Measurements from ENCODE around the gene DISP2. TPM values are rescaled to one million over a fixed set of nuclear protein-coding genes. Genes with fewer than 3 reads are reported as not detected.

DISP2 gene
- total RNA-seq, 1 experiment from 2014 or later, result 0.62 TPM

DNA sequence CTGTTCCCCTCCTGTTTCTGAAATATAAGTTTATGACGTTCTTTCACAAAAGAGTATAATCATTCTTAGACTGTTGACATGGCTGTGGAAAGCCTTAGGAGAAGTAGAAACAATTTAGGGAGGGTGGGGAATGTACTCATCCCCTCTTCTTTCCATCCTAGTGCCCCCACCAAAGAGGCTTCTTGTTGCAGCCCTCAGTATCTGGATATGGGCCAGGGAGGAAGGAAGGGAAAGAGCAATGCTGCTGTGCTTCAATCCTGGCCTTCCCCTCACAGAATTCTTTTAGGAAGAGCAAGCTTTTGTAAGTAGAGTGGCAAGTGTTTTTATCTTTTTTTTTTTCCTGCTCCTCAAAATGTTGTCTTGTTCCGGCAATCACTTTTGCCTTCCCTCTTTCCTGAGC lies 32.8 kb upstream of the DISP2 start:
- Histone ChIP-seq H3K4me3 (ENCODE audit: low read depth, low read length, poor library complexity, severe bottlenecking) (peak overlapping the region; percentile 60), H3K36me3 (ENCODE audit: insufficient read depth, low read length, poor library complexity, severe bottlenecking) (no peaks in the 10 kb centered on the region), H3K4me1 (ENCODE audit: insufficient read depth, low read length, poor library complexity, severe bottlenecking) (peaks cover 47% of the 10 kb centered on the region), H3K9me3 (ENCODE audit: low read depth, low read length, poor library complexity, severe bottlenecking) (no peaks in the 10 kb centered on the region), H3K27ac (ENCODE audit: low read depth, low read length, poor library complexity, severe bottlenecking) (no peak overlapping the region), H3K27me3 (replicated peaks; ENCODE audit: insufficient read depth, low read depth, low read length, poor library complexity) (no peaks in the 10 kb centered on the region)
- no peak for DNase-seq (ENCODE audit: low spot score)
- ChIA-PET POLR2A (ENCODE audit: low non-redundant PET) (interaction anchor here (0.6 kb wide), 1 partner anchor 228 kb away, joined by 3 read pairs; no protein-coding TSS in a partner anchor), CTCF (interaction anchor here (0.8 to 1.2 kb wide), 2 partner anchors 15 to 51 kb away, joined by 4 read pairs; partner anchors contain the start of gene CCDC9B)
- intact Hi-C loops (cut with micrococcal nuclease; ENCODE audit: unreplicated experiment), result no loop called here
- no TSS peak for BruUV-seq (replicated peaks)
- TF ChIP-seq EZH2 (IDR thresholded peaks at IDR 0.05; ENCODE audit: borderline replicate concordance, low read depth, low read length, poor library complexity, severe bottlenecking) (no peak), CTCF (conservative IDR thresholded peaks at IDR 0.05; ENCODE audit: low read depth, low read length) (no peak)

GRCh38 chr15:40325700-40326099 lies 32.3 kb upstream of the DISP2 start:
- Histone ChIP-seq H3K27me3 (replicated peaks; ENCODE audit: insufficient read depth, low read depth, low read length, poor library complexity) (no peaks in the 10 kb centered on the region), H3K9me3 (ENCODE audit: low read depth, low read length, poor library complexity, severe bottlenecking) (no peaks in the 10 kb centered on the region), H3K4me1 (ENCODE audit: insufficient read depth, low read length, poor library complexity, severe bottlenecking) (peaks cover 44% of the 10 kb centered on the region), H3K36me3 (ENCODE audit: insufficient read depth, low read length, poor library complexity, severe bottlenecking) (no peaks in the 10 kb centered on the region), H3K4me3 (ENCODE audit: low read depth, low read length, poor library complexity, severe bottlenecking) (no peak overlapping the region), H3K27ac (ENCODE audit: low read depth, low read length, poor library complexity, severe bottlenecking) (no peak overlapping the region)
- TF ChIP-seq EZH2 (IDR thresholded peaks at IDR 0.05; ENCODE audit: borderline replicate concordance, low read depth, low read length, poor library complexity, severe bottlenecking), result no peak
- TF ChIP-seq CTCF (conservative IDR thresholded peaks at IDR 0.05; ENCODE audit: low read depth, low read length), result no peak
- CTCF ChIA-PET, result interaction anchor here (1.2 kb wide), 2 partner anchors 19 to 52 kb away, joined by 3 to 4 read pairs; no protein-coding TSS in a partner anchor
- TSS peak; percentile 41 for BruUV-seq (replicated peaks)
- intact Hi-C loops (cut with micrococcal nuclease; ENCODE audit: unreplicated experiment), result no loop called here
- POLR2A ChIA-PET (ENCODE audit: low non-redundant PET), result no interaction called here
- no peak for DNase-seq (ENCODE audit: low spot score)

- H3K27ac ChIP-seq (ENCODE audit: low read depth, low read length, poor library complexity, severe bottlenecking), result no peak overlapping the region
- ChIA-PET CTCF (interaction anchor here (0.6 to 1.4 kb wide), 3 partner anchors 18 to 102 kb away, joined by 3 read pairs; no protein-coding TSS in a partner anchor), POLR2A (ENCODE audit: low non-redundant PET) (no interaction called here)
- BruUV-seq (replicated peaks), result no TSS peak
- TF ChIP-seq CTCF (conservative IDR thresholded peaks at IDR 0.05; ENCODE audit: low read depth, low read length) (no peak), EZH2 (IDR thresholded peaks at IDR 0.05; ENCODE audit: borderline replicate concordance, low read depth, low read length, poor library complexity, severe bottlenecking) (no peak)
- H3K9me3 ChIP-seq (ENCODE audit: low read depth, low read length, poor library complexity, severe bottlenecking), result no peaks in the 10 kb centered on the region
- intact Hi-C loops (cut with micrococcal nuclease; ENCODE audit: unreplicated experiment), result no loop called here
- peaks cover 35% of the 10 kb centered on the region for H3K4me1 ChIP-seq (ENCODE audit: insufficient read depth, low read length, poor library complexity, severe bottlenecking)
- H3K27me3 ChIP-seq (replicated peaks; ENCODE audit: insufficient read depth, low read depth, low read length, poor library complexity), result no peaks in the 10 kb centered on the region
- H3K4me3 ChIP-seq (ENCODE audit: low read depth, low read length, poor library complexity, severe bottlenecking), result no peak overlapping the region
- no peak for DNase-seq (ENCODE audit: low spot score)
- H3K36me3 ChIP-seq (ENCODE audit: insufficient read depth, low read length, poor library complexity, severe bottlenecking), result no peaks in the 10 kb centered on the region
Measured at GRCh38 chr15:40327457-40327856, 30.6 kb upstream of the DISP2 start.

Data from A673 (cell line).